H54 (cell line): ENCODE measurements around the gene SEZ6L.
A peak's percentile ranks its signal among the peaks of the same experiment; 100 is the strongest.

Source experiments
- DNase-seq: peaks from one replicate; pipeline ENCODE4 v3.0.0; 2011; ENCODE audit warnings: low spot score, mixed read lengths; ENCODE audit not compliant: insufficient read length
- FAIRE-seq: peaks from 3 replicates; lab custom pipeline; 2011; peaks lifted over from hg19 to GRCh38; lab: Jason Lieb, UNC
- POLR2A ChIP-seq: IDR thresholded peaks from 2 replicates; pipeline ENCODE4 v1.6.1; 2011; ENCODE audit warnings: low read depth, mild to moderate bottlenecking, low read length

Gene SEZ6L

DNA sequence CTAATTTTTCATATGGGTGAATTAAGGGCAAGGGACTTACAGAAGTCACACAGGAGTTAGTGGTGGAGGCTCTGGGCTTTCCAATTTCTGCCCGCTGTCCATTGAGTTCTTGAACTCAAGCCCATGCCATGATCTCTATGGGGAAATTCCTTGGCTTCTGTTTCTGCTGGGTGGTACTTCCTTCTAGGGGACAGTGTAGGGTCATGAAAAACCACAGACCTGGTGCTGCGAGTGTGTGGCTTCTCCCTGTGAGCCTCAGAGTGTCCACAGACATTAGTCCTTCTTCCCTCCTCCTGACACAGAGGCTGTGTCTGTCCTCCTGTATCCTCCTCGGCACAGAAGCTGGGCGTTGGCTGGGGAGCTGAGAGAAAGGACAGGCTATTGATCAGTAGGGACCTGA is 6.3 kb upstream of the SEZ6L start:
- no peak for FAIRE-seq
- DNase-seq: no peak

DNA sequence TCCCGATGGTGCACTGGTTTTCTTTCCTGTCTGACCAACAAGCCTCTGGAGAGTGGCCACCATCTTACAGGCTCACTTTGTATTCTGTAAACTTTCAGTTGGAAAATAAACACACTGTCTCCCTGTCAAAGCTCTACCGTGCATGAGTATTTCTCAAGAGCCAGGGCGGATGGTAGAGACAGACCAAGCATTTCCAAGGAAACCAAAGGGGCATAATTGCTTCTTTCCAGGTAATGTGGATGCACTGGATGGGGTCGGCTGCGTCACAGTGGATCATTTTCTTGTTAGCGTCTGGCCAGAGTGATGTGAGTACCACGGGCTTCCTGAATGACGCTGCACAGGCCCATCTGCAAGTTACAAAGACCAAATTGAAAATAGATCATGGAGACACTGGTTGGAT is 5.1 kb upstream of the SEZ6L start:
- TF ChIP-seq POLR2A: no peak
- FAIRE-seq: no peak
- no peak for DNase-seq

More for the DNA sequence above, 6.3 kb upstream of the SEZ6L start:
- TF ChIP-seq POLR2A: no peak

DNA sequence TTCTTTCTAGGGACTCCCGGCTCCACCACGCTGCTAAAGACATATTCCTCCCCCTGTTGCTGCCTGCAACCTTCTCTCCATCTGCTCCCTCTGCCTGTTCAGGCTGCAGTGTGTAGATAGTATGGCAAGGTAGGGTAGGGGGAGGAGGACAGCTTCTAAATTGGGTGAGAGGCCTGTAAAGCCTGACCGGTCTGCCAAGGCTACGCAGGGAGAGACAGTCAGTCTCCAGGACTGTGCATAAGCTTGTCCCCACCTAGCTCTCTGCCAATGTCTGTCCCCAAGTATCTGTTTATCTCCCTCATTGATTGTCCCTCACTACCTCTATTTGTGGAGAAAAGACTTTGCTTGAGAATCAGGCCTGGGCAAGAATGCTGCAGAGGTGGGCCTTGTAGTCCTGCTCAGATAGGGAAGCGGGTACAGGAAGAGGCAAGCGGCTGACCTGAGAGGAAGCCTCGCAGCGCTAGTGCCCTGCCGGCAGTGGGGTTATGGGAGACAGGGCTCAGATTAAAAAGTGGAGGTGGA is 871 bp upstream of the SEZ6L start:
- no peak for TF ChIP-seq POLR2A
- FAIRE-seq: no peak
- DNase-seq: no peak

DNA sequence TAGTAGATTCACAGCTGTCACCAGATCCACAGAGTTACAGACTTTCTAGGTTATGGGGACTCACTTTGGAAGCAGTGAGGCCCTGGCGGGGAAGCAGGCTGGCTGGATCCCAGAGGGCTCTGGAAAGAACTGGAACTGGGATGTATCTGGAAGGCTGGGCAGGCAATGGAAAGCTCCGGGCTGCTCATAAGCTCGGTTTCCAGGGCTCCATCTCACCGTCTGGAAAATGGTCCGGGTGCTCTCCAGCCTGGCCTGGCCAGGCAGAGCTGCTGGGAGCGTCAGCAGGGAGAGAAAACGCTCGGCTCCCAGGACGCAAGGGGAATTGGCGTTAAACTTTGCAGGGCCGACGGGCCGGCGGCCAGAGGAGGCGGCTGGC is 335 bp upstream of the SEZ6L start:
- FAIRE-seq: no peak
- no peak for TF ChIP-seq POLR2A
- DNase-seq: no peak

DNA sequence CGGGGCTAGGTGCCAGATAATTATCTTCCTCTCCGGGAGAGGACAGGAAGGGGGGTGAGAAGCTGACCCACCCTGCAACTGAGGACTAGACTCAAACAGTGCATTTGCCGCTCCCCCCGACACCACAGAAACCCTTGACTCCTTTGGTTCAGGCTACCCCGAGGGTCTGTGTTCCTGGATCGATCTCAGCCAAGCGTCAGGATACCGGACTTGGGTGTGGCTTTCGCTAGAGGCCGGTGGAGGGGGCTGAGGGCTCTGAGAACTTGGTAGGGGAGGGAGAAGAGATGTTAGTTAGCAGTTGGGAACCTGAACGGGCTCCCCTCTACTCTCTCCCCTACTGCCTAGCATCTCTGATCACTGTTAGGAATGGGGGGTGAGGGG is 840 bp downstream of the SEZ6L start:
- FAIRE-seq (no peak), DNase-seq (no peak)
- TF ChIP-seq POLR2A: no peak

DNA sequence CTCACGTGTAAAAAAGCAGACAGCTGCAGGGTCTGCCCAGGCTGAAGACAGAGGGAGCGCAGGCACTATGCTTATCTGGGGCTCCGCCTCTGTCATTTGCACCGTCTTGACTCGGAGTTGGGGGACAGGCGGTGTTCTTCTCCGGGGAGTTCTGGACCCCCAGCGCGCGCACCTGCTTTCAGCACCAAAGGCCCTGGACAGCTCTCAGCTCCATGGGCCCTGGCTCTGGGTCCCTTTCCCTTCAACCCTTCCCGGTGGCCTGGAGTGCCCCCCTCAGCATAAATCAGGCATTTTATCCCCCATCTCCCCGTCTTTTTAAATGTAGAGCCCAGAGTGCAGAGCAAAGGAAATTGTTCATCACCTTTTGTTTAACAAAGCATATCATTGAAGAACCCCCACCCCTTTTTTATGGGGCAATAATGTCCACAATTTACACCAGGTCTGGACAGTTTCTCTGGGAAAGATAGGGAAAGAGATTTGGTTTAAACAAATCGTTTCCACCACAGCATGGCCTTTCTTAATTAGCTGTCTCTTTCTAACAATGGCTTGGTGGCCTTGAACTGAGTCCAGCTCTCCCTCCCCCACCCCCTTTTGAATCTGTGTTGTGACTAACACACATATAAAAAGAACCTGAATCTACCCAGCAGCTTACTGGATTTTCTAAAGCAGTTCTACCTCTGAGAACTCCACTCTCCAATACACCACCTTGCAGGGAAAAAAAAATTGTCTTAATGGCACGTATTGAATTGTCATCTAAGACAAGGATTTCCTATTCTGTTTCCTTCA is 1.7 kb downstream of the SEZ6L start:
- no peak for DNase-seq
- no peak for TF ChIP-seq POLR2A
- FAIRE-seq: no peak

DNA sequence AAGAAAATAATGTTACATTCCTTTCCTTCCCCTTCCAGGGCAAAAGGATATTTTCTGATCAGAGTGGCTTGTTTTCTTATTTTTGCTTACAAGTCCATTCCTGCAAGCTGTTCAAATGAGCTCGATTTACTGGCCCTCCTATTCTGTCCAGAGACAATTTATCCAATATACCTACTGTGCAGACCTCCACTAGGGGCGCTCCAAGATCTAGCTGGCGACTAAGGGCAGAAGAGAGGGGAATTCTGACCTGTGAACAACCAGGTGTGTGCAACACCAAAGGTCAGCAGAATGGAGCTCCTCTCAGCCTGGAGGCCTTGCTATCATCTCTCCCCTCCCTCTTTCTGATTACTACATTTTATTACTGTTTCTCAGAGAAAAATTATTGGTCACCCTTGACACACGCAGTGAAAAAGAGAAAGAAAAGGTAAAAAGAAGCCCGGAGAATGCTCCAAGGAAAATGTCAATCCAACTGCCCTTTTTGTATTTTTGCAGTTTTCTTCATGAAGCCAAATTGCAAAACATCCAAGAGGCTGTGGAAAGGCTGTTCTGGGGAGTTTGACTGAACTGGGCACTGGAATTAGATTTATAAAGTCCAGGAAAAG is 3.2 kb downstream of the SEZ6L start:
- FAIRE-seq (no peak), DNase-seq (peak; percentile 16)
- no peak for TF ChIP-seq POLR2A

DNA sequence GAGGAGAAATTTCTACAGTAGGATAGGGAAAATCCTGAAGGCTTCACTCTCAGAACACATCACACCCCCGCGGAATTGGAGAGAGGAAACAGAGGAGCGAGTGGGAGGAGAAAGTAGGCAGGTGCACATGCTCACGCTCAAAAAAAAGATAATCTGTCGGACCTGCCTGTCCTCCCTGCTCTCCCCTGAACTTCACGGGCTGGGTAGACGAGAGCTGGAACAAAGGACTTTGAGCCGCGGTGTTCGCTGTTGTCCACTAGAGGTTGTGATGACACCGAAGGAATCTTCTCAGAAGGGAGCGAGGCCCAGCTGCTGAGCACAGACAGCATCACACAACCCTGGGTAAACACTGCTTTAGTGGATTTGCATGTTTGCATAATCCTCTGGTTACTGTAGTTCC is 5.0 kb downstream of the SEZ6L start:
- DNase-seq (no peak), FAIRE-seq (no peak)
- TF ChIP-seq POLR2A: no peak

DNA sequence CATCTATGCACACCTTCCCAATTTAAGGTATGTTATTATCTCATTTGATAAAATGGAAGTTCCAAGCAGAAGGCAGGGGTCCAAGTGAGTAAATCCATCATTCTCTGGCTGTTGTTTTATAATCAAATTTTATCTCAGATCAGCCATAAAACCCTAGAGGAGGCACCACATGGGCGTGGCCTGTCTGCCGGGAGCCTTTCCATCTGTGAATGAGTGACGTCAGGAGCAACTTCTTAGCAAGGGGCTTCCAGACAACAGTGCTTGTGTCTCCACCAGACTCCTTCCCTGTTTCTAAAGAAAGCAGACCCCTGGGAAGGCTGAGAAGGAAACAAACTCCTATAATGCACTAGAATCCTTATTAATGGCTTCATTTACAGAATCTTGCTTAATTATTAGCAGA is 13.5 kb downstream of the SEZ6L start:
- FAIRE-seq (no peak), DNase-seq (no peak)
- TF ChIP-seq POLR2A: no peak

DNA sequence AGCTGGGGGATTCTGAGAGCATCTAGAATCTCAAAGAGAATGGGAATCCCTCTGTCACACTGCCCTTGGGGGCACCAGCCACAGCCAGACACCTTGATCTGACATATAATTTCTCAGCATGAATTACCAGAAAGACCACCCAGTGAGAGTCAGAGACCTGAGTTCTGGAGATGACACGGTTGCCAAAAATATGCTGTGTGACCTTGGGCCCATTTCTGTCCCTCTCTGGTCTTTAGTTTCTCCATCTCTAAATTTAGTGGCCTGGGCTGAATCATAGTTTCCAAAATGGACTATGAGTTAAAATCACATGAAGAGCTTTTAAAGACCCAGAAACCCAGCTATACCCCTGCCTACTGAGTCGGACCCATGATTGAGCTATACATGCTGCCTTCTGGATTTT is 15.9 kb downstream of the SEZ6L start:
- FAIRE-seq (no peak), DNase-seq (no peak)
- no peak for TF ChIP-seq POLR2A

DNA sequence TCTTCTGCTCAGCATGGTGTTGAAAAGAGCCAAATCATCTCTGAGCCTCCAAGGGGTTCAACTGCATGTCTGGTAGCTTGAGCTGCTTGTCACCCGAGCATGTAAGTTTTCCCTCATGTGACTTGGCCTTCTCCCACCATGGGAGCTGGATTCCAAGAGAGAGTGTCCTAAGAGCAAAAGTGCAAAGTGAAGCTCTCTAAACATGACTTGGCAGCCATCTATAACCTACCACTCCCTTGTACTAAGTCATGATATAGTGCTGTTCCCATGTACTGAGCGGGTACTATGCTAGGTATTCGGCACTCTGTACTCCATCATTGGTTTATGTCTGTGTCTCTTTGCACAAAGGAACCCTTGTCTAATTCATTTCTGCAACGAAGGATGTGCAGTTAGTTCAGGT is 19.1 kb downstream of the SEZ6L start:
- DNase-seq (no peak), FAIRE-seq (no peak)
- TF ChIP-seq POLR2A: no peak

DNA sequence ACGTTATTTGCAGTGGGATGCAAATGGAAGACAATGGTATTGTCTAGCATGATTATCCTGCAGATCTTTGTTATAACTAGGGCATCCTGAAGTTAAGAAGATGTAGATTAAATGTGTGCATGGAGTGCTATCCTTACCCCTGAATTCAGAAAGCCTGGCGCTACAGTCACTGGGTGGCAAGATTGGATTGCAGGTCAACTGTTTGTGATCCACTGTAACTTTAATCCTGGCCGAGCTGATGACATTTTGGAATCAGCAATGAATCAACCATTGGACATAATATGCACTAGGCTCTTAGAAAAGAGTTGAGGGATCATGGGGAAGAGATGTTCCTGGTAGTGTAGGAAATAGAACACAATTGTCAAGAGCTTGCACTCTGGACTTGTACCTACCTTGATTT is 25.1 kb downstream of the SEZ6L start:
- DNase-seq (no peak), FAIRE-seq (no peak)
- TF ChIP-seq POLR2A: no peak

DNA sequence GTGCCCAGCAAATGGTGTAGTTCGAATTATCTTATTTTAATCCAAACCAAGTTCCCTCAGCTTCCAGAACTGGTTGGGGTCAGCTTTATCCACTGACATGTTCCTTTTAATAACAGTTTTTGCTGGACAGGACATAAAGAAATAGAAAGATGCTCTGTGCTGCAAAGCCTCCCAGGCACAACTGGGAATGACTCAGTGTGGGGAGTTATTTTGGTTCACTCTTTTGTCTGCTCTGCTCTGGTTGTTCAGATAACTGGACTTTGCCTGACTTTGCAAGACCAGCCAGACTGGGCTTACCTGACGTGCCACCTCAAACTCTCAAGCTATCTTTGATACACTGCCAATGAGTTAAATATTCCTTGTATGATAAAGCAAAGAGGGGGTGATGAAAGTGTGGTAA is 25.6 kb downstream of the SEZ6L start:
- no peak for TF ChIP-seq POLR2A
- no peak for DNase-seq
- FAIRE-seq: no peak

DNA sequence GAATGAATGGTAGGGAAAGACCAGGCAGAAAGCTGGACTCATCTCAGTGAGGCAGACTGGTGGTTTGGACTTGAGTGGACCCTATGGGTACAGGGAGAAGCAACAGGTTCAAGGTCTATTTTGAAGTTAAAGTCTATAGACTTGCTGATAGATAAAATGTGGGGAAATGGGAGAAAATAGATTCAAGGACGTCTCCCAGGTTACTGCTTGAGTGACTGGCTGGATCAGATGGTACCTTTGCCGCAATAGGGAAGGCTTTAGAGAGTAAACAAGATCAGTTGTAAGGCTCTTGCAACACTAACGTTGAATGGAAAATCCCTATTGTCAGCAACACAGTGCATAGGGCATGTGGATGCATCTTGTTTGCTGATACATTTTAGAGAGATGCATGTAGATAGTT is 27.4 kb downstream of the SEZ6L start:
- DNase-seq: no peak
- FAIRE-seq: no peak
- TF ChIP-seq POLR2A: no peak

DNA sequence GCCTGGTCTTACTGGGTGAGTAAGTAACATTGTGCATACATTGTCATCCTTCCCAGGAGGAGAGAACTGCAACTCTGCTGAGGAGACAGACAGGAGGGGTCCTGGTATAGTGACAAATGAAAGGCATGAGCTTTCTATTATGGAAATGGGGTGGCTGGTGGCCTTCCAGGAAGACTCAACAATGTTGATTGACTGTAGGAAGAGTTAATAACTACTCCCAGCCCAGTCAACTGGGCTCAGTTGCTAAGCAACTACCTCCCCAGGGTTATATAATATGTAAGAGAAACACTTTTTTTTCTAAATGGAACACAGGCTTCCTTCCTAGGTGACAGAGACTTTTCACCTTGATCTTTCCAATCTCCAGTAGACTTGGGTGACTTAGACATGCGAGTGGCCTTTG is 28.2 kb downstream of the SEZ6L start:
- DNase-seq (no peak), FAIRE-seq (no peak)

DNA sequence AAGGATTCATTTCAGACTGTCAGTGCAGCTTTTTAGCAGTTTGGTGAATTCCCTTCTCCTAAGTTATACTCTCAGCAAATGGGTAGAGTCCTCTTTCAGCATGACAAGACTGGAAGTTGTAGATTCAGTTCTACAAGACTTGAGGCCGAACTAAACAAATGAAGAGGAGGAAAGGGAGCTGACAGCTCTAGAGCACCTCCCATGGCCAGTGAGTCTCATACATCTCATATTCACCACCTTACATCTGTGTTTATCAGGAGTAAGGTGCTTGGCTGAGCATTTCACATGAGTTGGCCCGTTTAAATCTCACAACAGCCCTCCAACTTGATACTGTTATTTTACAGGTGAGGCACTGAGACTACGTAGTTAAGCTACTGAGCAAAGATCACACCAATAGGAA is 30.4 kb downstream of the SEZ6L start:
- DNase-seq (no peak), FAIRE-seq (no peak)
- no peak for TF ChIP-seq POLR2A

More for the DNA sequence above, 28.2 kb downstream of the SEZ6L start:
- no peak for TF ChIP-seq POLR2A
